GM18507 (cell line): Measurements from ENCODE around the gene CCDC86.

Experiments
- DNase-seq: peaks from one replicate; pipeline ENCODE4 v3.0.0; 2011; ENCODE audit warnings: low read depth; ENCODE audit not compliant: insufficient read length; ENCODE audit errors: extremely low spot score
- FAIRE-seq: peaks from 2 replicates; lab custom pipeline; 2011; peaks lifted over from hg19 to GRCh38; lab: Jason Lieb, UNC

CCDC86 gene

GRCh38 chr11:60851327-60852104 lies 9.6 kb downstream of the CCDC86 start:
- DNase-seq (no peak), FAIRE-seq (no peak)

DNA sequence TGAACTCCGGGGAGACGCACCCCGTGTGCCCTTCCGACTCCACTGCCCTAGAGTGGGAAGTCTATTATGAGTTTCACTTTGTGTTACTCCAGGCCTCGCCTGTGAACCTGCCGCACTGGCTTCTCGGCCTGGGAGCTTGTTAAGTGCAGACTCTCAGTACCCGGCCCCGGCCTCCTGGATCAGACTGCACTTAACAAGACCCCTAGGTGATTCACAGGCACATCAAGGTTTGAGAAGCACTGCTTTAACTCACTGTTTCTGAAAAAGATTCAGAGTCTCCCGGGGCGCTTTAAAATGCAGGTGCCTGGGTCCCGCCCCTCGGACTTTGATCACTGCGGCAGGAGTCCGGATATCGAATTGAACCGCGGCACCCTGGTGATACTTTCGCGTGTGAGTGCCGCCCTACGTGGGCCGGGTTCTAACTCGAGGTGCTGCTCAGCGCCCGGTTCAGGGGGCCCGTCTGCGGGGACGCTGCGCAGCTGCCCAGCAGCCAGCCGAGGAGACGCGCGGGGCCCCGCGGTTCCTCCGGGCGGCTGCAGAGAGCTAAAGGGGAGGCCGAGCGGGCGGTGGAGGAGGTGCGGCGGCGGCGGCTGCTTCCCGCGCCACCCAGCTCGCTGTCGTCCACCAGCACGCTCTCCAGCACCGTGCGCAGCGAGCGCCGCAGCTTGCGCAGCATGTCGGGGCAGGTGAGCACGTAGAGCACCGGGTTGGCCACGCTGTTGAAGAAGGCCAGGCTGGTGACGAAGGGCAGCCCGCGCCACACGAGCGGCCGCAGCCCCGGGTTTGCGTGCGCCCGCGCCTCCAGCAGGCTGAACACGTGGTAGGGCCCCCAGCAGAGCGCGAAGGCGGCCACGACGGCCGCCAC lies 10.4 kb downstream of the CCDC86 start:
- no peak for DNase-seq
- FAIRE-seq: no peak

DNA sequence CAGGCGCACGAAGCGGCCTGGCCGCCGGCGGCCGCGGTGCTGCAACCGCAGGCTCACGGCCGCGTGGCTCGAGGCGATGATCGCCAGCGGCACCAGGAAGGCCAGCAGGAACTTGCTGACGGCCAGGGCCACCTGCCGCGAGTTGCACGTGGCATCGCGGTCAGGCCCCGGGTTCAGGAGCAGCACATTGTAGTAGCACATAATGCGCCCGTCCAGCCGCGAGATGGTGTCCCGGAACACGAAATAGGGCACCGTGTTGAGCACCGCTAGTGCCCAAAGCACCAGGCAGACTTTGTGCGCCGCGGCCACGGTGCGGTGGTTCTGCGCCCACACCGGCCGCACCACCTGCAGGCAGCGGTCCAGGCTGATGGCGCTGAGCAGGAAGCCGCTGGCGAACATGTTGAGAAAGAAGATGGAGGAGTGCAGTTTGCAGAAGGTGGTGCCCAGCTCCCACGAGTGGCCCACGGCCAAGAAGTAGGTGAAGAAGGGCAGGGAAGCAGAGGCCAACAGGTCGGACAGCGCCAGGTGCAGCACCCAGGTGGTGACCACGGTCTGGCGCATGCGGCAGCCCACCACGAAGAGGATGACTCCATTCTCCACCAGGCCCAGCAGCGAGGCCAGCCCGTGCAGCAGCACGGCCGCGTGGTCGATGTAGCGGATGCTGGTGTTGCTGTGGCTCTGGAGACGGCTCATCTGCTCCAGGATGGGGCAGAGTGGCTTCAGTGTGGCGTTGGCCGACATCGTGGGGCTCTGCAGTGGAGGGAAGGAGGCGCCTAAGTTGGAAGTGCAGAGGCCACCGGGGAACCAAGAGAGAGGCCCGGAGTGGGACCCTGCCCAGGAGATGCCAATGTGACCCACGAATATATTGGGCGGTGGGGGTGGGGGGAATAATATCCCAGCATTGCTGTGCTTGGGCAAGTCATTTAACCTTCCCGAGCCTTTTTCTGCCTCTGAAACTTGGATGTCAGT lies 11.4 kb downstream of the CCDC86 start:
- no peak for FAIRE-seq
- DNase-seq: no peak

- FAIRE-seq: no peak
Measured at GRCh38 chr11:60854140-60854846, 12.4 kb downstream of the CCDC86 start.

GRCh38 chr11:60854847-60855725 lies 13.2 kb downstream of the CCDC86 start:
- DNase-seq (no peak), FAIRE-seq (no peak)

More at GRCh38 chr11:60854140-60854846, 12.4 kb downstream of the CCDC86 start:
- no peak for DNase-seq

DNA sequence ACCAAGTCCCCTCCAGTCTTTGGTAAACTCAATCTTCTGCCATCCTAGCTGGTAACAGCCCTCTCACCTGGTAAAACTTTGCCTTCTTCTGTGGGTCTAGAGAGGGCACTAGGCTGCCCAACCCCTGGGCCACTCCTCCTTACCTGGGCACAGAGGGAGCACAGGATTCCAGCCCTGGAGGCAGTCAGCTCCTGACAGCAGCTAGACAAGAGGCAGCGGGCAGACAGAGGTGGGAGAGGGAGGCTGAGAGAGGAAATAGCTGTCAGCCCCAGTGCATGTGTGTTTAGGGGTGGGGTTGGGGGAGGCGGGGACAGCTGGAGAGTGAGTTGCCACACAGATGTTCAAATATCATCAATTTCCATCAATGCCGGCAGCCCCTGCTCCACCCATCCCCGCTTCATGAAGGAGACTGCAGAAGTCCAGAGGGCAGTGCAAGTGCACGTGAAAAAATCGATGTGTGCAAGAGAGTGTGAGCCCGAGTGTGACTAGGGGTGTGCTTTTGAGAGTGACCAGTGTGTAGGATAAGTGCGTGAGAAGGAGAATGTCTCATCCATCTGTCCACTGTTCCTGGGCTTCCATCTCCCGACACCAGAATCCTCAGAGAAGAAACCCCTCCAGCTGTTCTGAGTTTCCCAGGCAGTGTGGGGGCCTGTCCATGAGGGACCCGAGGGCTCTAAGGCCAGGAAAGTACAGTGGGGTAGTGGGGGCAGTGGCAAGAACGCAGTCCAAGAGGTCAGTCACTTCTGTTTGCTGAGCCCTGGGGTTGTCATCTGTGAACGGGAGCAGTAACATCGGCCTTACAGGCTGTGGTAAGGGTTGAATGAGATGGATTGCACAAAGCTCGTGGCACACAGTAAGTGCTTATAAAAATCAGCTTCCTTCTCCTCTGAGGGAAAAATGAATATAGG lies 14.1 kb downstream of the CCDC86 start, which contains the start of gene PTGDR2:
TSS of gene PTGDR2 (minus strand) at position 225 of the 908 bp plus-strand sequence. CDS start 2,228 bp downstream, outside the sequence.
- no peak for DNase-seq
- no peak for FAIRE-seq

DNA sequence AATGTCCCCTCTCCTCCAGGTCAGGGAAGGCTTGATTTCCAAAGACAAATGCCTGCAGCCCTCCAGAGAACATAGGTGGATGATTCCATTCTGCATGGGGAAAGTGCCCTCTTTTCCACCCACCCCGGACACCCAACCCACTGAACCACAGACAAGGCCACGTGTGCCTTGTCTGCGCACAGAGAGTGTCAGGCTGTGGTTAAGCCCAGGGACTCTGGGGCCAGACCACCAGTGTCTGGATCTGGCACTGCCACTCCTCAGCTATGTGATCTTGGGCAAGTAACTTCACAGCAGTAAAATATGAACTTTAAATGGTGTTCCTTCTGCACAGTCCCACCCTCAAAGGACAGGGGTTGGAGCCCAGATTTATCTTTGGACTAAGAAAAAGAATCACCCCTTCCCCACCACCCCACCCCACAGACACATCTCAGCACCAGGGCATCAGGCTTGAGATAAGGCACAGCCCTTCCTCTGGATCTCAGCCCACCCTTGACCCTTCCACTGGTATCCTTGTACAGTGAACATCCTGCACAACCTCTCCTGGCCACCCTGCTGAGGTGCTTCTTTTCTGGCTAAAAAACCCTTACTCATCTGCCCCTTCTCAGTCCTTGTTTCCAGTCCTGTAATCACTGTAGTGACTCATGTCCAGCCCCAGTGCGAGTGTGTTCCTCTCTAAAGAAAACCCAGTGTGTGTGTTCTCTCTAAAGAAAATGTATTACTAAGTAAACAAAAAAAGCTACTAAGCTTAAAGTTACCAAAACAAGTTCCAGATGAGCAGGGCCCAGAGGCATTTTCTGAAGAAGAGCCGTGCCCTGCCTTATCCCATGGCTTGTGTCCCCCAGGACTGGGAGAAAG lies 15.7 kb downstream of the CCDC86 start:
- no peak for FAIRE-seq
- no peak for DNase-seq

- DNase-seq (no peak), FAIRE-seq (no peak)
Measured at GRCh38 chr11:60858236-60858635, 16.3 kb downstream of the CCDC86 start.

DNA sequence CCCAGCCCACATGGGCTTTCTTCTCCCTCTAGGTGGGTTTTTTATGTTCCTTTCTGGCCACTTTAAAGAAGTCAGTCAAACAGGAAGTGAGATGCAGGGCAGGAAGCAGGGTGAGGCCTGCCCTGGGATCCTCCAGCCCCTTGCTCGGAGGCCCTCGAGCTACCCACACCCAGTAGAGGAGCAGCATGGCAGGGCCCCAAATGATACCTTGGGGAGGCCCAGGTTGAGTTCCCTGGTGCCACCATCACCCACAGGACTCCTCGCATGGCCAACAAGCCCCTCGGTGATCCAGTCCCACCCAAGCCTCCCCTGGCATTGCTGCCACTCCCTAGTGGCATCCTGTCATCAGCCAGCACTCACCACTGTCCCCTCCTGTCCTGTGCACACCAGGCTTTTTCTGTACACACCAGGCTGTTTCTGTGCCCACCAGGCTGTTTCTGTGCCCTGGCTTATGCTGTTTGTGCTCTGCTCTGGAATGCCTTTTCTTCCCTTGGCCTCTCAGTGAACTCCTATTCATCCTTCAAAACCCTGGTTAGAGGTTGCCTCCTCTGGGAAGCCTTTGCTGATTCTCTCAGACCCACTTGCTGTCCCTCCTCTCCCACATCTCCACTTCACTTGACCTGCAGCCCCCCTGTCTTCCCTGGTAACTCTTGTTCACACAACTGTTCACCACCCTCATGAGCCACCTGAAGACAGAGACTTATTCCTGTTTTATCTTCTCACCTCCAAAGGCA lies 17.0 kb downstream of the CCDC86 start:
- FAIRE-seq: no peak

DNA sequence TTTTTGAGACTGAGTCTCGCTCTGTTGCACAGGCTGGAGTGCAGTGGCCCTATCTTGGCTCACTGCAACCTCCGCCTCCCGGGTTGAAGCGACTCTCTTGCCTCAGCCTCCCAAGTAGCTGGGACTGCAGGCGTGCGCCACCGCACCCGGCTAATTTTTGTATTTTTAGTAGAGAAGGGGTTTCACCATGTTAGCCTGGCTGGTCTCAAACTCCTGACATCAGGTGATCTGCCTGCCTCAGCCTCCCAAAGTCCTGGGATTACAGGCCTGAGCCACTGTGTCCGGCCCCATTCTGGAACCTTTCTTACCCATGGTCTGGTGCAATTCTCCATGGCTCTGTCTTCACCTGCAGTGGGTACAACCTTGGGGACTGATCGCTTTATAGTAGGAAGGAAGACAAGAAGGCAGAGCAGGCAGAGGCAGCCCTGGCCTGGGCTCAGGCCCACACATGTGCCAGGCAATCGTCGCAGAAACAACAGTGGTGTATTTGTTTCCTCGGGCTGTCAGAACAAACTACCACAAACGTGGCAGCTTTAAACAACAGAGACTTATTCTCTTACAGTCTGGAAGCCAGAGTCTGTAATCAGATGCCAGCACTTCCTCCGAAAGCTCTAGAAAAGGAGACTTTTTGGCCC lies 17.8 kb downstream of the CCDC86 start:
- DNase-seq (no peak), FAIRE-seq (no peak)

More for the DNA sequence above, 17.0 kb downstream of the CCDC86 start:
- no peak for DNase-seq

- DNase-seq (no peak), FAIRE-seq (no peak)
Measured at GRCh38 chr11:60860943-60861342, 19.0 kb downstream of the CCDC86 start.

- no peak for DNase-seq
- FAIRE-seq: no peak
Measured at GRCh38 chr11:60862171-60862570, 20.3 kb downstream of the CCDC86 start.

DNA sequence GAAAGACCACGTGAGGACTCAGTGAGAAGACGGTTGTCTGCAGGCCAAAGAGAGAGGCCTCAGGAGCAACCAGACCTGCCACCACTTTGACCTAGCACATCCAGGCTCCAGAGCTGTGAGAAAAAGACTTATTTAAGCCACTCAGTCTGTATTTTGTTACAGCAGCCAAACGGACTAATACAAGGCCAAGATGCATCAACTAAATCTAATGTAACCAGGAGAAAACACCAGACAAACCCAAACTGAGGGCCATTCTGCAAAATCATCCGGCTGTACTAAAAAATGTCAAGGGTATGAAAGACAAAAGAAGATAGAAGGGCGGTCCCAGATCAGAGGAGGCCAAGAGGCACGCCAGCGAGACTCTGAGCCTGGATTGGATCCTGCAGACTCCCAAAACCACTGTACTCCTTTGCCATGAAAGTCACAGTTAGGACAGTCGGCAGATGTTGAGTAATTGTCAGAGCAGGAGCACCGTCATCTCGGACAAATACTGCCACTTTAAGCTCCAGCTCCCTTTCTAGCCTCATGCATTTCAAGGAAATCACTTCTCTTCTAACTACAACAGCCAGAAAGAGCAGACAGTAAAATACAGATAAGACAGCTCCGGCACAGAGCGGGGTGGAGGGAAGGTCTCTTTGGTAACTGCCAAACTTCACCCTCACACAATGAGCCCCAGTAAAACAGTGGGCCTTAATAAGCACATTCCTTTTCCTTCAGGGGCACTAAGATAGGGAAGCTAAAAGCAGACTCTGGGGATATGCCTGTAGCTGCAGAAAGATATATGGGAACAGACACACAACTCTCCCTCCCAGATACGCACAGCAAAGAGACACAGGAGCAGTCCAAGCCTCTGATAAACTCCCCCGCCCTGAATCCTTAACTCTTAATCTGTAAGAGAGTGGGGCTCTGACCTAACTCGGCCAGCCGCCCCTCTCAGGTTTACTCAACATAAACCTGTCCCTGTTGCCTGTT lies 21.9 kb downstream of the CCDC86 start:
- DNase-seq: no peak
- FAIRE-seq: no peak
